GM23338 (cell line): ENCODE measurements around the gene BTNL2. TPM values are rescaled to one million over a fixed set of nuclear protein-coding genes. Genes with fewer than 3 reads are reported as not detected.

Source experiments
- ATAC-seq: fragments of 200-7000 bp; cut with Tn5 transposase; 3 replicates; pipeline ENCODE4 v1.9.1; 2020
- DNase-seq: peaks from one replicate; pipeline ENCODE4 v3.0.0-alpha.2; 2015; ENCODE audit warnings: low spot score
- H2AFZ ChIP-seq: fragments of 200-600 bp; sonication (generic); 2 replicates; pipeline ENCODE4 v1.8.0; 2016; ENCODE audit warnings: antibody characterized with exemption, mild to moderate bottlenecking, moderate library complexity
- H3F3A ChIP-seq: fragments of 200-600 bp; sonication (generic); replicated peaks from 2 replicates; pipeline ENCODE4 v1.8.0; 2017; ENCODE audit warnings: antibody characterized with exemption, mixed run types, low read depth
- H3K27ac ChIP-seq: fragments of 200-600 bp; sonication (generic); 2 replicates; pipeline ENCODE4 v1.6.1; 2016; ENCODE audit warnings: low read depth
- H3K27me3 ChIP-seq: fragments of 200-600 bp; sonication (generic); 2 replicates; pipeline ENCODE4 v1.8.0; 2016; ENCODE audit warnings: mild to moderate bottlenecking, mixed run types, moderate library complexity; ENCODE audit not compliant: insufficient read depth
- H3K36me3 ChIP-seq: fragments of 200-600 bp; sonication (generic); 2 replicates; pipeline ENCODE4 v1.8.0; 2016; ENCODE audit warnings: mild to moderate bottlenecking; ENCODE audit not compliant: insufficient read depth
- H3K4me1 ChIP-seq: fragments of 200-600 bp; sonication (generic); 2 replicates; pipeline ENCODE4 v1.8.0; 2016; ENCODE audit warnings: mild to moderate bottlenecking, moderate library complexity; ENCODE audit not compliant: insufficient read depth
- H3K4me2 ChIP-seq: fragments of 200-600 bp; sonication (generic); 2 replicates; pipeline ENCODE4 v1.7.1; 2017; ENCODE audit warnings: mixed run types
- H3K4me3 ChIP-seq: fragments of 200-600 bp; sonication (generic); 2 replicates; pipeline ENCODE4 v1.6.1; 2016; ENCODE audit warnings: mixed run types
- H3K79me2 ChIP-seq: fragments of 200-600 bp; sonication (generic); replicated peaks from 2 replicates; pipeline ENCODE4 v1.8.0; 2017; ENCODE audit warnings: mild to moderate bottlenecking; ENCODE audit not compliant: insufficient read depth
- H3K9me2 ChIP-seq: fragments of 200-600 bp; sonication (generic); 2 replicates; pipeline ENCODE4 v1.8.0; 2017; ENCODE audit not compliant: insufficient read depth
- H4K20me1 ChIP-seq: fragments of 200-600 bp; sonication (generic); replicated peaks from 2 replicates; pipeline ENCODE4 v1.8.0; 2017; ENCODE audit warnings: mild to moderate bottlenecking; ENCODE audit not compliant: insufficient read depth
- H3K27ac Mint-ChIP-seq: 2 replicates; pipeline ENCODE4 v1.8.0; 2020; ENCODE audit warnings: inconsistent platforms, mild to moderate bottlenecking, moderate library complexity, mixed read lengths
- H3K27me3 Mint-ChIP-seq: 3 replicates; pipeline ENCODE4 v1.8.0; 2022; ENCODE audit warnings: low read depth, mild to moderate bottlenecking, moderate library complexity, mixed read lengths, inconsistent platforms; ENCODE audit not compliant: insufficient read depth, poor library complexity
- H3K36me3 Mint-ChIP-seq: 3 replicates; pipeline ENCODE4 v1.8.0; 2021; ENCODE audit warnings: low read depth, mild to moderate bottlenecking, inconsistent platforms, moderate library complexity, mixed read lengths
- H3K4me1 Mint-ChIP-seq: 3 replicates; pipeline ENCODE4 v1.8.0; 2020; ENCODE audit warnings: mild to moderate bottlenecking, inconsistent platforms, mixed read lengths
- H3K4me3 Mint-ChIP-seq: 3 replicates; pipeline ENCODE4 v1.8.0; 2021; ENCODE audit warnings: moderate library complexity, mild to moderate bottlenecking, inconsistent platforms, mixed read lengths
- H3K9me3 Mint-ChIP-seq: 3 replicates; pipeline ENCODE4 v1.8.0; 2020; ENCODE audit warnings: moderate library complexity, mild to moderate bottlenecking, inconsistent platforms, mixed read lengths
- CREB1 ChIP-seq: fragments of 250-450 bp; sonication (Bioruptor Pico); IDR thresholded peaks from 2 replicates; pipeline ENCODE4 v1.5.0; 2020; ENCODE audit warnings: low read depth, mild to moderate bottlenecking, moderate library complexity
- CTCF ChIP-seq, 2 experiments: fragments of 200-600 bp in 1 of 2; sonication (generic) in 1 of 2; conservative IDR thresholded peaks; 2 replicates each; pipeline versions ENCODE4 v1.5.1 to v1.6.1; 2016 to 2017; ENCODE audit warnings: antibody characterized with exemption in 2 of 2, low read depth in 2 of 2, mild to moderate bottlenecking in 2 of 2, moderate library complexity in 1 of 2
- ETS1 ChIP-seq: IDR thresholded peaks from 2 replicates; pipeline ENCODE4 v1.6.1; 2016; ENCODE audit warnings: antibody characterized with exemption
- EZH2 ChIP-seq: fragments of 200-600 bp; sonication (generic); IDR thresholded peaks from one replicate; pipeline ENCODE4 v1.8.0; 2017; ENCODE audit warnings: antibody characterized with exemption, mild to moderate bottlenecking, low read depth; ENCODE audit not compliant: unreplicated experiment
- EZH2phosphoT487 ChIP-seq: fragments of 200-600 bp; sonication (generic); IDR thresholded peaks from one replicate; pipeline ENCODE4 v1.8.1; 2018; ENCODE audit warnings: antibody characterized with exemption; ENCODE audit not compliant: unreplicated experiment
- JUNB ChIP-seq: IDR thresholded peaks from one replicate; pipeline ENCODE4 v1.6.1; 2016; ENCODE audit warnings: antibody characterized with exemption; ENCODE audit not compliant: unreplicated experiment
- NANOG ChIP-seq: IDR thresholded peaks from 2 replicates; pipeline ENCODE4 v1.6.1; 2016; ENCODE audit warnings: antibody characterized with exemption, borderline replicate concordance
- STAT1 ChIP-seq: IDR thresholded peaks from one replicate; pipeline ENCODE4 v1.6.1; 2016; ENCODE audit warnings: antibody characterized with exemption; ENCODE audit not compliant: unreplicated experiment
- ZNF114 ChIP-seq: fragments of 250-450 bp; sonication (Bioruptor Pico); IDR thresholded peaks from 2 replicates; pipeline ENCODE4 v1.5.0; 2020; ENCODE audit warnings: mild to moderate bottlenecking, moderate library complexity
- ZNF331 ChIP-seq: fragments of 250-450 bp; sonication (Bioruptor Pico); IDR thresholded peaks from 2 replicates; pipeline ENCODE4 v1.5.0; 2020; ENCODE audit warnings: low read depth, mild to moderate bottlenecking, moderate library complexity
- polyA plus RNA-seq: library from polyadenylated mRNA; unstranded; fragments of >200 nt; fragmentation: Nextera tagmentation; extraction: Ambion mirVana; gene quantifications from 2 replicates; pipeline ENCODE4 v1.2.1, GENCODE V29; 2016
- total RNA-seq: library from RNA; depleted of rRNA; stranded (reverse); fragments of >200 nt; shearing (Covaris generic); gene quantifications from 2 replicates; pipeline ENCODE4 v1.2.3, GENCODE V29; 2014
- TF ChIP-seq, protein P1 (sequence below): IDR thresholded peaks from one replicate; pipeline ENCODE4 v1.6.1; 2018; ENCODE audit warnings: antibody characterized with exemption; ENCODE audit not compliant: unreplicated experiment

BTNL2 gene
- total and polyA plus RNA-seq, 2 experiments from 2014 or later: not detected

DNA sequence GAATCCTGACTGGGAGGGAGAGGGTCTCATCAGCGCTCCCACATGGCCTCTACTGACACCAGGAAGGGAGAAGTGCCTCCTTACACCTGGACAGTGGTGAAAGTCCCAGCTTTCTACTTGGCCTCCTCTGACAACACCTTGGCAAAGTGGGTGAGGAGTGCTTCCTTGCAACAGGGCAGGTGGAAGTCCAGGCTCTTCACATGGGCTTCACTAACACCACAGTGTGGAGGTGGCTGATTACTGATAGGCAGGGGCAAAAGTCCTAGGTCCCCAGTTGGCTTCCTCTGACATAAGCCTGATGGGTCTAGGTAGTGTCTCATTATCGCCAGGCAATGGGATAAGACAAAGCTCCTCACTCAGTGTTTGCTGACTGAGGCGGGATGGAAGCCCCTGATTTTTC is 23.2 kb upstream of the BTNL2 start (continued):
- TF ChIP-seq ETS1 (no peak), STAT1 (no peak), JUNB (no peak), EZH2 (no peak), CREB1 (CRISPR knock-in tag) (no peak), ZNF331 (CRISPR knock-in tag) (no peak), CTCF (conservative IDR thresholded peaks at IDR 0.05; ENCODE audit: low read depth in 2 of 2) (no peak), EZH2phosphoT487 (no peak)
- TF ChIP-seq, protein P1, sequence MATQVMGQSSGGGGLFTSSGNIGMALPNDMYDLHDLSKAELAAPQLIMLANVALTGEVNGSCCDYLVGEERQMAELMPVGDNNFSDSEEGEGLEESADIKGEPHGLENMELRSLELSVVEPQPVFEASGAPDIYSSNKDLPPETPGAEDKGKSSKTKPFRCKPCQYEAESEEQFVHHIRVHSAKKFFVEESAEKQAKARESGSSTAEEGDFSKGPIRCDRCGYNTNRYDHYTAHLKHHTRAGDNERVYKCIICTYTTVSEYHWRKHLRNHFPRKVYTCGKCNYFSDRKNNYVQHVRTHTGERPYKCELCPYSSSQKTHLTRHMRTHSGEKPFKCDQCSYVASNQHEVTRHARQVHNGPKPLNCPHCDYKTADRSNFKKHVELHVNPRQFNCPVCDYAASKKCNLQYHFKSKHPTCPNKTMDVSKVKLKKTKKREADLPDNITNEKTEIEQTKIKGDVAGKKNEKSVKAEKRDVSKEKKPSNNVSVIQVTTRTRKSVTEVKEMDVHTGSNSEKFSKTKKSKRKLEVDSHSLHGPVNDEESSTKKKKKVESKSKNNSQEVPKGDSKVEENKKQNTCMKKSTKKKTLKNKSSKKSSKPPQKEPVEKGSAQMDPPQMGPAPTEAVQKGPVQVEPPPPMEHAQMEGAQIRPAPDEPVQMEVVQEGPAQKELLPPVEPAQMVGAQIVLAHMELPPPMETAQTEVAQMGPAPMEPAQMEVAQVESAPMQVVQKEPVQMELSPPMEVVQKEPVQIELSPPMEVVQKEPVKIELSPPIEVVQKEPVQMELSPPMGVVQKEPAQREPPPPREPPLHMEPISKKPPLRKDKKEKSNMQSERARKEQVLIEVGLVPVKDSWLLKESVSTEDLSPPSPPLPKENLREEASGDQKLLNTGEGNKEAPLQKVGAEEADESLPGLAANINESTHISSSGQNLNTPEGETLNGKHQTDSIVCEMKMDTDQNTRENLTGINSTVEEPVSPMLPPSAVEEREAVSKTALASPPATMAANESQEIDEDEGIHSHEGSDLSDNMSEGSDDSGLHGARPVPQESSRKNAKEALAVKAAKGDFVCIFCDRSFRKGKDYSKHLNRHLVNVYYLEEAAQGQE: no peak

DNA sequence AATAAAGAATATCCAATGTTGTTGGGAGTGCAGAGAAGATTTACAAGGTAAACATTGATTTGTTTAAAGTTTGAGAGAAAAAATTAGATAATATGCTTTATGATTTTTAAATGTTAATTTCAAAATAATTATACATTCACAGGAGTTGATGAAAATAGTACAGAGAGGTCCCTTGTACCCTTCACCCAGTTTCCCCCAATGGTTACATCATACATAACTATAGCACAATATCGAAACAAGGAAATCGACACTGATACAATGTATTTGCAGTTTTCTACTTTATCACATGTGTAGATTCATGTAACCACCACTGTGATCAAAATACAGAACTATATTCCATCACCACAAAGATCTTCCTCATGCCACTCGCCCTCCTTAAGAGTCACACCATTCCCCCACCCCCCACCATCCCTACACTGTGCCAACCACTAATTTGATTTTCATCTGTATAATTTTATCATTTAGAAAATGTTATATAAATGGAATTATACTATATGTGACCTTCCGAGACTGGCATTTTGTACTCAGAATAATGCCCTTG is 21.0 kb upstream of the BTNL2 start:
- Mint-ChIP-seq H3K4me3 (no peak overlapping the region), H3K4me1 (no peaks in the 10 kb centered on the region), H3K36me3 (no peaks in the 10 kb centered on the region), H3K27ac (no peak overlapping the region), H3K27me3 (no peaks in the 10 kb centered on the region), H3K9me3 (no peaks in the 10 kb centered on the region)
- no peak for ATAC-seq
- Histone ChIP-seq H3K27ac (no peak overlapping the region), H3K4me2 (no peak overlapping the region), H3K36me3 (no peaks in the 10 kb centered on the region), H3K9me2 (peaks cover 8% of the 10 kb centered on the region), H3K4me1 (no peaks in the 10 kb centered on the region), H3K4me3 (no peak overlapping the region), H2AFZ (no peak overlapping the region), H3K27me3 (no peaks in the 10 kb centered on the region), H3F3A (no peaks in the 10 kb centered on the region), H4K20me1 (no peaks in the 10 kb centered on the region), H3K79me2 (no peaks in the 10 kb centered on the region)
- no peak for DNase-seq
- TF ChIP-seq STAT1 (no peak), EZH2 (no peak), ZNF331 (CRISPR knock-in tag) (no peak), NANOG (no peak), JUNB (no peak), ZNF114 (CRISPR knock-in tag) (no peak)
- TF ChIP-seq, protein P1: no peak
